HG03095 (cell line): ENCODE results near the gene RBM7.

Experiments used
- ATAC-seq: cut with Tn5 transposase; IDR thresholded peaks from one replicate; pipeline ENCODE4 v1.9.1; 2021; ENCODE audit warnings: moderate library complexity; ENCODE audit not compliant: unreplicated experiment

RBM7 gene, protein sequence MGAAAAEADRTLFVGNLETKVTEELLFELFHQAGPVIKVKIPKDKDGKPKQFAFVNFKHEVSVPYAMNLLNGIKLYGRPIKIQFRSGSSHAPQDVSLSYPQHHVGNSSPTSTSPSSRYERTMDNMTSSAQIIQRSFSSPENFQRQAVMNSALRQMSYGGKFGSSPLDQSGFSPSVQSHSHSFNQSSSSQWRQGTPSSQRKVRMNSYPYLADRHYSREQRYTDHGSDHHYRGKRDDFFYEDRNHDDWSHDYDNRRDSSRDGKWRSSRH

DNA sequence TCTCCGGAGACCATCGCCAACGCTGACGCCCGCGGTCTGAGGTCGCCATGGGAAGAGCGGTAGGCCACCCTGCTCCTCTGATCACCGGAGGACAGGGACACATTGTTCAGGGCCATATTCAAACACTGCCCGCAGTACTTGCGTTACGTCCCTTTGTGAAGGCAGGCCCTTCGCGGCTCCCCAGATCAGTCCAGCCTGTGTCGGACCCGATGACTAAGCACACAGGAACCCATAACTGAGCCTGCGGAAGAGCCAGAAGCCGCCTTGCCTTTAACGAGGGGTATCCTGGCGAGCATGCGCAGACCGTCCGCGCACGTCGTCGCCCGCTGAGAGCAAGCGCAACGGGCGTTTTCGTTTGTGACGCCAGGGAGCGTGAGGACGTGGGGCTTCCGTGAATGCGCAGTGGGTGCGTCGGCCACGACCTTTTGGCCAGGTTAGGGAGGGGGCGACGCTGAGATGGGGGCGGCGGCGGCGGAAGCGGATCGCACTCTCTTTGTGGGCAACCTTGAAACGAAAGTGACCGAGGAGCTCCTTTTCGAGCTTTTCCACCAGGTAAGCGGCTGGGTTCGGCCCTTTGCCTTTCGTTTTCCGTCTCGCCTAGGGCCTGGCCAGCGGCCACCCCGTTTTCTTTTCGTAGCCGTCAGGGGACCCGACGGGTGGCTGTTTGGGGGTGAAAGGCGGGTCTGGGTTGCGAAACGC lies at the start of gene RBM7, which contains the start of gene C11orf71:
TSS of gene RBM7 (plus strand) at position 451 of the 699 bp plus-strand sequence. CDS start at position 457, 6 bp downstream.
TSS of gene C11orf71 (minus strand) at position 296 of the 699 bp plus-strand sequence. CDS start at position 116, 180 bp downstream.
- ATAC-seq, result peak; percentile 95

DNA sequence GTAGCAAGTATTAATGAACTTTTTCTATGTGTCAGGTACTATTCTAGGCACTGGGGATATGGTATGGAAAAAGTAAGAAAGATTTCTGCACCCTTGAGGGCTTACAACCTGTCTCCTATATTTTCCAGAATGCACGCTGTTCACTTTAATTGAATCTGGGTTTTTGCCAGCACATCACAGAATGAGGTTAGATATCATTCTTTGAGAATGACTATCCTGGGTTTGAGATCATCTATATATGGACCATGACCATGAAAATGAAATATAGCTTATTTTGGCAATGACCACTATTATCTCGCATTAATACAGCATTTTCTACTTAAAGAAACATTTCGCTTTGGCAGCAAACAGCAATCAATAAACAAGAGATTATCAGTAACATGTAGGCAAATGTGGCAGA lies 47.0 kb upstream of the RBM7 start:
- no peak for ATAC-seq

DNA sequence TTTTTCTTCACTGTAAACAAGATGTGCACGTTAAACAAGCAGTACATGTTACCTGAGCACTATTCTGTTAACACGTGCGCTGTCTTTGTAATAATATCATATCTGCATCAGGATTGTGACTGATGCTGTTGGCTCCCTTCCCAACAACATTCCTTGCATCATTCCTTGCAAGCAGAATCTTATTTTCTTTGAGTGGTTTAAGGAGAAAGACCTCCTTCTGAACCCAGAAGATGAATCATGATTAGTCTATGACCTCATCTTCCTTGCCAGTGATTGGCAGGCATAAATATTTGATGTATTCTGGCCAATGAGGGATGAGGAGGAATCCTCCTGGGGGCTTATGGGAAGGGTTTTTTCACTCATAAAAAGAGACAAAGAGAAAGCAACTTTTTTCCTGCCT lies 46.4 kb upstream of the RBM7 start:
- ATAC-seq, result no peak

DNA sequence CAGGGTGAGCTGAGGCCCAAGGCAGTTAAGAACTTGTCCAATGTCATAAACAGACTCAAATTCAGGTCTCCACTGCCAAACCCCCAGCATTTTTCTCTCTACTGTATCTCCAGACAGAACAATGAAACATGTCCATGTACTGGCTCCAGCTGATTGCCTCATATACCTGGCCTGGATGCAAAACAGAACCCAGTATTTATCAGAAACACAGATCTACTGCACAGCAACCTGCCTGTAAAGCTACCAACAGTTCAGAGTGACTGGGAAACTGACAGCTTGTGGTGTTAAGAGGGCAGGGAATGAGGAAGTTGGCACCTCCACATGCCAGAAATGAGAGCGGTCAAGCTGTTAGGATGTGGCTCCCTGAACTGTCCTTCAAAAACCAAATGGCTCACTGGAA lies 41.8 kb upstream of the RBM7 start:
- no peak for ATAC-seq

DNA sequence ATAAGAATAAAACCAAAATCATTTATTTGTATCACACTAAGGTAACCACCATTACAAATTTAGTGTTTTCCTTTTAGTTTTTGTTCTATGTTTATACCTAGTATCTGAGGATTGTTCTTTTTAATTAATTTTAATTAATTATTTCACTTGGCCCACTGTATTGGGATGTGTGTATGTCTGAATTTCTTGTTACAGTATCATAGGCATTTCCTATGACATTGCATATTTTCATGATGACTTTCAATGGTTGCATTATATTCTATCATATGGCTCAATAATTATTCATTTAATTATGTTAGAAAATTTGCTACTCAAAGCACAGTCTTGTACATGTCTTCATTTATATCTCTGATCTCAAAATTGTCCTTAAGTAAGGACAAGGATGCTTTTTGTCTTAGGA lies 41.1 kb upstream of the RBM7 start:
- no peak for ATAC-seq

DNA sequence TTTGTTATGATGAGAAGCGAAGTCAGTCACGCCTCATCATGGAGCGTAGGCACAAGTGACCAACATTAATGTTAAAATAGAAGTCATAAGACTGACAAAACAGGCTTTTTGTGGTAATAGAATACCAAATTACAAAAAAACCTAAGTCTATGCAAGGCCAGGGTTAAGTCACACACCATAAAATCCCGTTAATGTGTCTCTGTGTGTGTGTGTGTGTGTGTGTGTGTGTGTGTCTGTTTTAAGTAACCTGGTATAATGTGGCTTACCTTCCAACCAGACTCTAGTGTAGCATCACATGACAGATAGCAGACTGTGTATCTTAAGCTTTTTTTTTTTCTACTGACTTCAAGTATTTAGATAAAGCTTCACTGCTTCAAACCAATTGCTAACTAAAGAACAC lies 38.1 kb upstream of the RBM7 start:
- ATAC-seq, result no peak

DNA sequence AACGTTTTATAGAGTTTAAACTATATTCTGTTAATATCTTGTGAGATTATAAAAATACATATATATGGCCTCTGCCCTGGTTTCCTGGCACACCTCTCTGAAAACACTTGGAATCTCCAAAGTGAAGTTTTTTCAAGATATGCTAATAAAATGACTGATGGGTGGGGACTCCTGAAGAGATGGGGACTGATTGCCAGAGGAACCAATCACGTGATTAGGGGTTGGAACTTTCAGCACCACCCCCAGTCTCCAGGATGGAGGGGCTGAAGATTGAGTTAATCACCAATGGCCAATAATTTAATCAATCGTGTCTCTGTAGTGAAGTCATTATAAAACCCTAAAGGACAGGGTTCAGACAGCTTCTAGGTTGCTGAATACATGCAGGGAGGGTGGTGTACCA lies 37.5 kb upstream of the RBM7 start:
- no peak for ATAC-seq

DNA sequence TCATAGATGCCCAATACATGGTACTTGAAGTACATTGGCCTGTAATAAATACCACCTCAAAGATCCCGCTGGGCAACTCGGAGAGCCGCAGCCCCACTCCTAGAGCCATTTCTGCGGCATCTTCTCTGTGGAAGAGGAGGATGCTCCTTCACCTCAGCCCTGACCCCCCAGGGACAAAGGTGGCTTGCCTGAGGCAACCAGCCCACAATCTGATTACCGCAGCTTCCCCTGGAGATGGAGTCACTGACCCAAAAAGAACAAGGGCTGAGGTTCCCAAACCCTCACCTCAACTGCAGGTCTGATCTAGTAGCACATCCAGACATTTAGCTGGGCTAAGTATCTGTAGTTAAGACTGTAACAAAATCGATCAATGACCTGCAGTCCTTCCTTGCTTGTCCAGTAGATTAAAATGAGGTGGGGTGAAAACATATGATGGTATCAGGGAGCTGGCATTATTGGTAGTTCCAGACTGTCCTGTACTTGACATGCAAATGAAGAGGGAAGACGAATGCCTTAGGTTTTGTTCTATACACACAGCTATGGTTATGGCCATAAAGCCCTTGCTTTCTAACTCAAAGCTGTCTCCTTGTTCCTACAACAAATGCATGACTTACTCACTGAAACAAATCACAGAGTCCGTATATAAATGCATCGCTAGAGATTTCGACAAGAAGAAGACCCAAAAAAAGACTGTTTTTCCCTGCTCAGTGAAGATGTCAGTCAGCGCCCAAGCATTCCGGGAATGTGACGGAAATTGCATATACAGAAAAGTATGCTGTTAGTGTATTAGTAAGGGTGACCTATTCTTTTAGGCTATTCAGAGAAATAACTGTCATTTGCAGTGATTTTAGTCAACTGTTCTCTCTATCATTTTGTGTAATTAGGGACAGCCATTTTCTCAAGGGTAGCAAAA lies 33.9 kb upstream of the RBM7 start:
- ATAC-seq, result no peak

DNA sequence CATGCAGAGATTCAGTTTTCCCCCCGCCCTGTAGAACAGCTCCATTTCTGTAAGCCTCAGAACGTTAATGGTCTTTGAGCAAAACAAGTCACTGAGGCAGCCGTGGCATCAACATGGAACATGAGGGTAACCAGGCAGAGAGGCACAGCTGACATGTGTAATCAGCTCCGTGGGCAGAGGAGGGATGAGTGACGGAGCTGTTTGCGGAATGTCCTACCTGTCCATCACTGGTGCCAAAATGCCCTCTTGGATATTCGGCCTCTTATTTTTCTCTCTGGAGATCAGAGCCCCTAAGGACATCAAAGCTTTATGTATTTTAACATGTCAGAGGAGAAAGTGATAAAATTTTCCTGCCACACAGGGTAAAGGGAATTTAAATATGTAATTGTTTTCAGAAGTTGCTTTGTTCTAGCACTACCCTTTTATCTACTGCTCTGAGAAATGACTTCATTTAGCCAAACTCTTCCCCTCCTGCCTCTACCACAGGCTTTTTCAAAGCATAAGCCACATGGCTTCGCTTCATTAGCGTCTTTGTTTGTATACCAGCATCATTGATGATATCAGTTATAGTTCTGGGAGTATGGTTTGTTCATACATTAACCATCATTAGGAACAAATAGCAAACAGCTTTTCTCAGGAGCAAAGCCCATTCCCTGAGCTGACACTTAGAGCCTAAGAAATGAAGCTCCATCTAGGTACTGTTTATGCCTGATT lies 33.1 kb upstream of the RBM7 start:
- no peak for ATAC-seq

DNA sequence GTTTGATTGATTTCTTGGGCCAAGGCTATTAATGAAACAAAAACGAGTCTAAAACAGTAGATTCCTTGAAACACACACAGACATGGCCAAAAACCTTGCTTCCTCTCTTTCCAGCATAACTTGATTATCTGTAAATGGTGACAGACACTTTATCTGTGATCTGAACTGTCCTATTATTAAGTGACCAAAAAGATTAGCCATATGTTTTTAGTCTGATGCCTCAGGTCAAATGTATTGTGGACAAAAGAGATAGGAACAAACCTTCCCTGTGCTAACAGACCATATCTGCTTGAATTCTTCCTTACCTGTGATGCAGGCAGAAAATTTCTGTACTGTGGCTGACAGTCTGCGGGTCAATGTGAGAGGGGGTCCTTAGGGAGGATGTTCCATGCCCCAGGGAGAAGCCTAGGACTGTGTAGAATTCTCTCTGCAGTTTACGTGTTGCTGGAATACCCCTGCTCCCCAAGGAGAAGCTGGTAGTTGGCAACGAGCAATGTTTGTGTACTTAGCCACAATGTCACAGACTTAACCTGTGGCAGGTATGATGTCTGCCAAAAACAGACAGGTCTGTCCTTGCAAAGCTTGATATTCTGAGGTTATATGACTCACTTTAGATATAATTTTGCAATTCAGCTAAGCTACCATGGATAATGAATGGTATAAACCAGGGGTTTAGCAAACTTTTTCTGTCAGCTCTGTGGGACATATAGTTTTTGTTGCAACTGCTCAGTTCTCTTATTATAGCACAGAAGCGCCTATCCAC lies 31.4 kb upstream of the RBM7 start:
- no peak for ATAC-seq

DNA sequence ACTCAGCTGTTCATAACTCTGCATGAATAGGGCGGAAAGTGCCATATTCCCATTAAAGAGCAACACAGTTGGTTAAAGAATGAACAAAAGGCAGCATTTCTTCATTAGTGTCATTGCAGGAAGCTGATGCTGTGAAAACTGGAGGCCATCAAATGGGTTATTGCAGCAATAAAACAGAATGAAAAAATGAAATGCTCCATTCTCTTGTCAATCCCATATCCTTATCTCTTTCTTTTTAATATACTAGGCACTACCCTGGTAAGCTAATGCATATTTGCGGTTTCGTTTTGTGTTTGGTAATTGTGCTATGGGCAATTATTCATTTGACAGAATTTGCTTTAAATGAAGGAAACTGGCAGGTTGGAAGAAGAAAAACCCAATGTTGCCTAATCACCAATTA lies 25.4 kb upstream of the RBM7 start:
- ATAC-seq, result no peak

DNA sequence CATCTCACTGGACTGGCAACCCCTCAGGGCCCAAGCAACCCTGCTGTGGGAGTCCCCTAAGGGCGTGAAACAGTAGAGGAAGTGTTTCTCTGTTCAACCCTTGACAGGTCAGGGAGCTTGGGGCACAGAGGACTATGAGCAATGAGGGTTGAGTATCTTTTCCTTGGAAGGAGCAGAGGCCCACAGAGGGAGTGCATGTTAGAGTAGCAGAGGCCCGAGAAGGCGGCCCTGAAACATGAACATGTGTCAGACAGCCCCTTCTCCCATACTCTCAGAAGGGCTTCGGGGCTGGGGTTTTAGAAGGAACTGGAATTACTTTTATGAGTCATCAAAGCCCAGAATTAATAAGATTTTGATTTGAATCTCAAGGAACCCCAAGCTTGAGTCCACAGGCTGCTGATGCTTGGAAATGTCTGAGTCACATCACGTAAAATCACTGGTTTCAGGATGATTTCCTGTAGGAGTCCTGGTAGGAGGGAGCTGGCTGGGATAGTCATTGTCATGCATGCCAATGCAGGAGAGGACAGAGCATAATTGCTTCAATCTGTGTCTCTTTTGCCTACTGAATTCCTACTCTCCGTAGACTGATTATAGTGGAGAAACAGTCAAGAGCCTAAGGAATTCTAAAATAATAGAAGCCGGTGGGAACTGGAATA lies 22.7 kb upstream of the RBM7 start:
- ATAC-seq, result no peak

DNA sequence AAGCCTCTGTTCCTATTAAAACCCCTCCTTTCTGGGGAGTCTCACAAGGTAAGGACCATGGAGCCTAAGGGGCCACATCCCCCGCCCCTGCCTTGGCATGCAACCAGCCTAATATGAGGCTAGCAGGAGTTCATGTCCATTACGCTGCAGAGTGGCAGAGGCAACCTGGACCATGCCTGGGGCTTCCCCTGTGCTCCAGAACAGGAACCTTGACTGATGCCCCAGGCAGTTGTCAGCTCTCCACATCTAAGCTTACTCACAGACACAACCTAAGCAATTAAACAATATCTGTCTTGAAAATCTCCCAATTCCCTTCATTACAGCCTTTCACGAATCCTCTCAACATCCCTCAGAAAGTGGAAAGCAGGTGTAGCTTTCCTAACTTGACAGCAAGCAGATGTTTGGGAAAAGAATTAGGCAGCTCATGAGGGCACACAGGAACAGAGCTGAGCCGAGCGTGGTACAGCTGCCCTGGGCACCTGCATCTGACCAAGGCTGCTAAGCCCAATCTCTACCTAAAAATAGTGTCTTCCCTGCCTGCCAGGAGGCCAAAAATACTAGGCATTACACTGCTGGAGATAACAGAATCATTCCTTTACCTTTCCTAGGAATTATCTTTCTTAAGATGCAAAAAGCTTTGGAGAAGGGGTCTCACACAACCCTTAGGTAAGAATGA lies 20.9 kb upstream of the RBM7 start:
- ATAC-seq, result no peak

DNA sequence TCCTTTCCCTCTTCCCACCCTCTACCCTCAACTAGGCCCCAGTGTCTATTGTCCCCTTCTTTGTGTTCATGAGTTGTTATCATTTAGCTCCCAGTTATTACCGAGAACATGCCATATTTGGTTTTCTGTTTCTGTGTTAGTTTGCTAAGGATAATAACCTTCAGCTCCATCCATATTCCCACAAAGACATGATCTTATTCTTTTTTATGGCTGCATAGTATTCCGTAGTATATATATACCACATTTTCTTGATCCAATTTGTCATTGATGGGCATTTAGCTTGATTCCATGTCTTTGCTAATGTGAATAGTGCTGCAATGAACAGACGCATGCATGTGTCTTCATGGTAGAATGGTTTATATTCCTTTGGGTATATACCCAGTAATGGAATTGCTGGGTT lies 18.0 kb upstream of the RBM7 start:
- ATAC-seq, result no peak

DNA sequence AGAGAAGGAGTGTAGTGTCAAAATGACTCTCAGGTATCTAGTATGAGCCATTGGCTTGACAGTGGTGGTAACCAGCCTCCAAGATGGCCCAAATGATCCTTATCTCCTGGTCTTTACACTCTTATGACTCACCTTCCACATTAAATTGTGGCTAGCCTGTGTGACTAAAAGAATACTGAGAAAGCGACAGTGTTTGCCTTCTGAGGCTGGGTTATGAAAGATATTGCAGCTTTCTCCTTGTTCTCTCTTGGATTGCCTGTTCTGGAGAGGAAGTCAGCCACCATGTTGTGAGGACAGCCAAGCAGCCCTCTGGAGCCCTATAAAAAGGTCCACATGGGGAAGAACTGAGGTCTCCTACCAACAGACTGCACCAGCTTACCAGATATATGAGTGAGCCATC lies 16.0 kb upstream of the RBM7 start:
- no peak for ATAC-seq

DNA sequence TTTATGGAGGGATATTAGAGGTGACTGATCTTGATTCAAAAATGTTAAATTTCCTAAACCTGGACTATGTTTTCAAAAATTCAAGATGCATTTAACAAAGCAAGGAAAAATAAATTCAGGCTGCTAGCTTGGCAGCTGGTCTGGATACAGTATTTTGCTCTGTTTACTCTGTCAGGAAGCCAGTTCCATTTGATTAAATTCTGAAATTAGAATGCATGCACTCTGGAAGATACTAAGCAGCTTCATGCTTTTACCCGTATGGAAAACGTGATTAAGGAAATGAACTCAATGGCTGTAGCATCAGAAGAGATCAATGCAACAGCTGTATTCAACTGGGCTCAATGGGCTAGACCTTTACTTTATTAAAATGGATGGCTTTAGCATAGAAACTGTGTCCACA lies 14.3 kb upstream of the RBM7 start:
- no peak for ATAC-seq

DNA sequence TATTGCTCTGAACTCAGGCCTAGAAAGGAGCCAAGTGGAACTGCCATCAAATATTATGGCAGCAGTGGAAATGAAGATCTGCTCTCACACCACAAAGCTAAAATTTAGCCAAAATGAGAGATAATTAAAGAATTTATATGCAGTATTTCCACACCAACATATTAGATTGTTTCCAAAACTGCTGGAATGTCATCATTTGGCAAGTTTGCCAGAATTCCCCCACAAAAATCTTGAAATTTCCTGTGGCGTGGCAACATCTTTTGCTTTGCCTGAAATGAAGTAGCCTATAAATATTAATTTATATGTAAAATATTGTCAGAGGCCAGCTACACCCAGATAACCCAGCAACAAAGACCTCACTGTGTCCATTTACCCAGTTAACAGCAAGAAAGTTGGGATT lies 13.9 kb upstream of the RBM7 start:
- no peak for ATAC-seq

DNA sequence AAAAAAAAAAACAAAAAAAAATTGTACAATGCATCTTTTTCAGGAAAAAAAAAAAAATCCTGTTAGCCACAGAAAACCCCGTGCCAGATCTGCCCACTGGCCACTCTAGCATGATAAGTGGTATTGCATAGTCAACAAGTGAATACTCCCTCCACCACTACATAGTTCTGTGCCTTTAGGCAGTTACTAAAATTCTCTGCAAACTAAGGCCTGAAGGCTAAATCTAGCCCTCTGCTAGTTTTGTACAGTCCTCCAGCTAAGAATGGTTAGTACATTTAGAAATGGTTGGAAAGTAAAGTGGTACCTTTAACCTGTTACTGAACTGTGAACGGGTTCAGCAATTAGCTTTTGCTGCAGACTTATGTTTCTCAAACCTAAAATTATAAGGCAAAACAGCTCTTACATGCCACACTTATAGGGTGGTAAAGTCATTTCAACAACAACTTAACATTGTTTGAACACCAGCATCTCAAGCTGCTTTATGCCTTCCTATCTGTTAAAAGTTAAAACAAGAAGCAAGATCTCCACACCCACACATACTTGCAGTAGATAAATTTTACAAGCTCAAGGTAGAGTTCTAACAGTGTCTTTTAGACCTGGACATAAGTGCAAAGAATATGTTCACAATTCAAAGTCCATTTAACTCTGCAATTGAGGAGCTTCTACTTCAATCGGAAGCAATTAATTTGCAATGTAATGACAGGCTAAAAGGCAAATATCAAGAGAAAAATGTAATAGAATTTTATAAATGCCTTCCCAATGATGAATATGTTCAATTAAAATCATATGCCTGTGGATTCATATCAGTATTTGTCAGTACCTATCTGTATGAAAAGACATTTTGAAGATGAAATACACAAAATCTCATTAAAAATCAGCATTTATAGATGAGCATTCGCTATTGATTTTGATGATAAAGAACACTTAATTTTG lies 7.5 kb upstream of the RBM7 start:
- ATAC-seq, result no peak
